Activated CD4-positive, alpha-beta T cell treated with anti-CD3 and anti-CD28 coated beads, Interleukin-2, amount 10 ng/mL, durations not matched to agents 24 days and 14 days (primary cell): ENCODE data around the gene CCL4L2. TPM values are rescaled to one million over a fixed set of nuclear protein-coding genes. Genes with fewer than 3 reads are reported as not detected.
"Not testable (repeated sequence)": the region's sequence is repeated elsewhere in the genome, so short reads cannot be mapped to it uniquely, and the experiment has no call there.

Experiments
- DNase-seq: peaks from one replicate; pipeline ENCODE4 v3.0.0; 2022
- H3K27ac Mint-ChIP-seq: one replicate; pipeline ENCODE4 v1.8.0; 2022; ENCODE audit warnings: mild to moderate bottlenecking, mixed read lengths
- H3K27me3 Mint-ChIP-seq: one replicate; pipeline ENCODE4 v1.8.0; 2022; ENCODE audit warnings: mixed read lengths
- H3K36me3 Mint-ChIP-seq: one replicate; pipeline ENCODE4 v1.8.0; 2022; ENCODE audit warnings: low read depth, mild to moderate bottlenecking, mixed read lengths
- H3K4me1 Mint-ChIP-seq: one replicate; pipeline ENCODE4 v1.8.0; 2021; ENCODE audit warnings: mixed read lengths
- H3K4me3 Mint-ChIP-seq: one replicate; pipeline ENCODE4 v1.8.0; 2022; ENCODE audit warnings: mild to moderate bottlenecking, moderate library complexity, mixed read lengths
- H3K9me3 Mint-ChIP-seq: one replicate; pipeline ENCODE4 v1.8.0; 2021; ENCODE audit warnings: mixed read lengths
- intact Hi-C: fragments of 100-400 bp; cut with micrococcal nuclease; formaldehyde crosslinking; loops from one replicate; pipeline ENCODE4 v1.15.1; 2023
- total RNA-seq: library from RNA; stranded (reverse); gene quantifications from 2 replicates; pipeline ENCODE4 v1.2.3, GENCODE V29; 2022

The CCL4L2 gene
- total RNA-seq, 1 donor from 2014 or later, result 11.9 TPM

- Mint-ChIP-seq H3K36me3 (no peaks in the 10 kb centered on the region), H3K4me1 (peaks cover 12% of the 10 kb centered on the region), H3K9me3 (no peaks in the 10 kb centered on the region), H3K27me3 (peaks cover 25% of the 10 kb centered on the region), H3K4me3 (no peak overlapping the region), H3K27ac (no peak overlapping the region)
- intact Hi-C loops, result no loop called here
- no peak for DNase-seq
Observed at GRCh38 chr17:36205637-36206485, 5.0 kb upstream of the CCL4L2 start.

DNA sequence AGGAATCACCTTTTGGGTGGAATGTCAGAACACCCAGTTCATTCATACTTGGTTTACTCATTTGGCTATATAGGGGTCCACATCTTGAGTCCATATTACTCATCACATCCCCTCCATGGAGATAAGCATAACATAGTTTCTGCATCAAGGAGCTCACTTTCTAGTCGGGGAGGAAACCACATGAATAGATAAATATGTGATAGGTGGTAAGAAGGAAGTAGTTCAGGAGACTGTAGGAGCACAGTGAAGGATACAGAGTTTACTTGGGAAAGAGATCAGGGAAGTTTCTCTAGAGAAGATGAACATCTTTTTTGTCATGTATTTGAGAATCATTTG is 4.4 kb upstream of the CCL4L2 start:
- peaks cover 25% of the 10 kb centered on the region for H3K27me3 Mint-ChIP-seq
- H3K9me3 Mint-ChIP-seq, H3K27ac Mint-ChIP-seq, DNase-seq, intact Hi-C loops, H3K36me3 Mint-ChIP-seq, H3K4me3 Mint-ChIP-seq: not testable (repeated sequence)
- peaks cover 13% of the 10 kb centered on the region for H3K4me1 Mint-ChIP-seq

GRCh38 chr17:36207383-36207782 is 3.5 kb upstream of the CCL4L2 start:
- H3K9me3 Mint-ChIP-seq, H3K36me3 Mint-ChIP-seq, H3K4me1 Mint-ChIP-seq, H3K4me3 Mint-ChIP-seq, H3K27ac Mint-ChIP-seq, intact Hi-C loops, DNase-seq: not testable (repeated sequence)
- peaks cover 27% of the 10 kb centered on the region for H3K27me3 Mint-ChIP-seq

DNA sequence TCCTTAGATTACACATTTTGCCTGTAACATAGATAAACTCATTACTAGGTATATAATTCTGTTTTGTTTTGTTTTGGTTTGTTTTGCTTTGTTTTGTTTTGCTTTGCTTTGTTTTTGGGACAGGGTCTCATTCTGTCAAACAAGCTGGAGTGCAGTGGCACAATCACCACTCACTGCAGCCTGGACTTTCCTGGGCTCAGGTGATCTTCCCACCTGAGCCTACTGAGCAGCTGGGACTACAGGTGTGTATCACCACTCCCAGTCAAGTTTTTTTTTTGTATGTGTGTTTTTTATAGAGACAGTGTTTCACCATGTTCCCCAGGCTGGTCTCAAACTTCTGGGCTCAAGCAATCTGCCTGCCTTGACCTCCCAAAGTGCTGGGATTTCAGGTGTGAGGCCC is 1.3 kb upstream of the CCL4L2 start:
- H3K27me3 Mint-ChIP-seq, result peaks cover 34% of the 10 kb centered on the region
- no peaks in the 10 kb centered on the region for H3K9me3 Mint-ChIP-seq
- H3K36me3 Mint-ChIP-seq, result no peaks in the 10 kb centered on the region
- intact Hi-C loops, result no loop called here
- H3K27ac Mint-ChIP-seq, result no peak overlapping the region
- peaks cover 5% of the 10 kb centered on the region for H3K4me1 Mint-ChIP-seq
- H3K4me3 Mint-ChIP-seq, result no peak overlapping the region
- no peak for DNase-seq

DNA sequence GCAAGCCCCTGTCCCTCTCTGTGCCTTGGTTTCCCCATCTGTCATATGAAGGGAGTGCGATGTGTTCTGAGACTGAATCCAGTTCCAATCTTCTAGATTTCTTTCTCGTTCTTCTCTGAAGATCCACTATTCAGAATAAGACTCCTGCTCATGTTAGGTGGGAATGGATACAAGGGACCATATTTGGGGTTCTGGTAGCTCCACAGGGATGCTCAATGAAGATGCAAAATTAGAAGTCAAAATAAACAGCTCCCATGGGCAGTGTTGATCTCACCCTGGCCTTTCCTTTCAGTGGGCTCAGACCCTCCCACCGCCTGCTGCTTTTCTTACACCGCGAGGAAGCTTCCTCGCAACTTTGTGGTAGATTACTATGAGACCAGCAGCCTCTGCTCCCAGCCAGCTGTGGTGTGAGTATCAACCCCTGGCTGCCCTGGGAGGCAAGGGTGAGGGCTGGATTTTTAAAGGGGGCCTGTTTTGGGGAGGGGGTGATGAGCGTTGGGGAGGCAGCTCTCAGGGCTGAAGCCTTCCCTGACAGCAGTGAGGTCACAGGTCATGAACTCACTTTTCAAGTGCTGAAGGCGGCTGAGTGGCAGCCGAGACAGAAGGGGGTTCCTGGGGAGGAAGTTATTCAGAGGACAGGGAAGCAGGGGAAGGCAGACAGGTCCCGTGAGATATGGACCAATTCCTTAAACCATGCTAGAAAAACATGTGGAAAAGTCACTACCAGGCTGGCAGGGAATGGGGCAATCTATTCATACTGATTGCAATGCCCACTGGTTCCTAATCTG is 815 bp downstream of the CCL4L2 start:
- H3K4me1 Mint-ChIP-seq, DNase-seq, H3K4me3 Mint-ChIP-seq, H3K36me3 Mint-ChIP-seq, H3K27ac Mint-ChIP-seq, intact Hi-C loops, H3K9me3 Mint-ChIP-seq: not testable (repeated sequence)
- H3K27me3 Mint-ChIP-seq, result peaks cover 28% of the 10 kb centered on the region

GRCh38 chr17:36212272-36212605 is 1.4 kb downstream of the CCL4L2 start:
- DNase-seq, result no peak
- H3K9me3 Mint-ChIP-seq, result no peaks in the 10 kb centered on the region
- no peaks in the 10 kb centered on the region for H3K36me3 Mint-ChIP-seq
- no peak overlapping the region for H3K4me3 Mint-ChIP-seq
- H3K27ac Mint-ChIP-seq, result no peak overlapping the region
- H3K27me3 Mint-ChIP-seq, result peaks cover 22% of the 10 kb centered on the region
- H3K4me1 Mint-ChIP-seq, result peaks cover 2% of the 10 kb centered on the region
- intact Hi-C loops, result no loop called here

DNA sequence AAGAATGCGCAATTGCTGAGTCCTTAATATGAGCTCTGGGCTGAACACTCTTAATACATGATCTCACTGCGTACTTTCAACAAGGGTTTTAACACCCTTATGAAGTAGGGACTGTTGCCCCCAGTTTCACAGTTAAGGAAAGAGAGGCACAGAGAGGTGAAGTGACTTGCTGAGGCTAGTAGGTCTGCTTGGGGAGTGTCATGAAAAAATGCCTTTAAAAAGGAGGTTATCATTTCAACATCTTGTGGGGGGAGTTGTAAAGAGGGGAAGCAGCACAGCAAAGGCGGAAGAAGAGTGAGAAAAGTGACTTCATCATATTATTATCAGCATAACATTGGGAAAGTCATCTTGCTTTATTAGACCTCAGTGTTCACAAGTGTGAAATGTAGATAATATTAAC is 2.1 kb downstream of the CCL4L2 start:
- H3K27me3 Mint-ChIP-seq, result peaks cover 20% of the 10 kb centered on the region
- H3K27ac Mint-ChIP-seq, result no peak overlapping the region
- H3K4me3 Mint-ChIP-seq, result no peak overlapping the region
- peaks cover 2% of the 10 kb centered on the region for H3K4me1 Mint-ChIP-seq
- H3K36me3 Mint-ChIP-seq, result no peaks in the 10 kb centered on the region
- H3K9me3 Mint-ChIP-seq, result no peaks in the 10 kb centered on the region
- intact Hi-C loops, result no loop called here
- no peak for DNase-seq

DNA sequence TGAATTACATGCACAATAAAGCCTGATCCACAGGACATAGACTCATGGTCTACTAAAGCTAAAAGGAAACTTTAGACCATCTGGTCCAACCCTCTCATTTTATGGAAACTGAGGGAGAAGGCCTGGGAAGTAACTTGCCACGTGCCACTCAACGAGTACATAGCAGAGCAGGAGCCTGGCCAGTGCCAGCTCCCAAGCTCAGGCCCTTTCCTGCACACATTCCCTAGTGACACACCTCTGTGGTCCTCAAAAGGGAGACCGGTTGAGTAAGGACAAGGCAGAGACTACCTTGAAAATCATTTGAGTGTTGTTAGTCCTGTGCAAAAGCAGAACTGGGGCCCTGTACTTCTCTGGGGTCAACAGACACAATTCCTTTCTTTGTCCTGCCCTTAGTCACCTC is 2.8 kb downstream of the CCL4L2 start:
- Mint-ChIP-seq H3K4me1 (peaks cover 2% of the 10 kb centered on the region), H3K27ac (no peak overlapping the region), H3K27me3 (peaks cover 20% of the 10 kb centered on the region), H3K4me3 (no peak overlapping the region), H3K9me3 (no peaks in the 10 kb centered on the region), H3K36me3 (no peaks in the 10 kb centered on the region)
- intact Hi-C loops, result no loop called here
- no peak for DNase-seq

DNA sequence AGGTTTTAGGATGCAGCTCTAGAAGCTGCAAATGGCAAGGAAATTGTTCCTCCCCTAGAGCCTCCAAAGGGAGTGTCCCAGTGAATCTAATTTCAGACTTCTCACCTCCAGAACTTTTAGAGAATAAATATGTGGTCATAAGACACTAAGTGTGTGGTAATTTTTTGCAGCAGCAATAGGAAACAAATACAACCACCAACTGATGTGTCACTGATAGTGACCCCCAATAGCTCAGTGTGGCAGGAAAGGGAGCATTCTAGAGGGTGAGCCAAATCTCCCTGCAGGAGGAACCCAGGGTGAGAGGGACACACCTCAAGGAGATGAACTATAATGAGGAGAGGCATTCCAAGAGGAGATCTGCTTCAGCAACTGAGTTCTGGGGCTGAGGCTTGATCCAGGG is 4.1 kb downstream of the CCL4L2 start:
- Mint-ChIP-seq H3K27ac (no peak overlapping the region), H3K27me3 (peaks cover 15% of the 10 kb centered on the region)

GRCh38 chr17:36215406-36216308 is 4.8 kb downstream of the CCL4L2 start:
- H3K4me3 Mint-ChIP-seq, H3K27ac Mint-ChIP-seq, H3K4me1 Mint-ChIP-seq, H3K36me3 Mint-ChIP-seq, intact Hi-C loops, H3K9me3 Mint-ChIP-seq: not testable (repeated sequence)
- H3K27me3 Mint-ChIP-seq, result peaks cover 13% of the 10 kb centered on the region
- DNase-seq, result peak; percentile 38

More for the DNA sequence above, 4.1 kb downstream of the CCL4L2 start:
- H3K9me3 Mint-ChIP-seq, result no peaks in the 10 kb centered on the region
- intact Hi-C loops, result no loop called here
- H3K4me1 Mint-ChIP-seq, result peaks cover 2% of the 10 kb centered on the region
- DNase-seq, result peak; percentile 49
- H3K4me3 Mint-ChIP-seq, result no peak overlapping the region
- H3K36me3 Mint-ChIP-seq, result no peaks in the 10 kb centered on the region

DNA sequence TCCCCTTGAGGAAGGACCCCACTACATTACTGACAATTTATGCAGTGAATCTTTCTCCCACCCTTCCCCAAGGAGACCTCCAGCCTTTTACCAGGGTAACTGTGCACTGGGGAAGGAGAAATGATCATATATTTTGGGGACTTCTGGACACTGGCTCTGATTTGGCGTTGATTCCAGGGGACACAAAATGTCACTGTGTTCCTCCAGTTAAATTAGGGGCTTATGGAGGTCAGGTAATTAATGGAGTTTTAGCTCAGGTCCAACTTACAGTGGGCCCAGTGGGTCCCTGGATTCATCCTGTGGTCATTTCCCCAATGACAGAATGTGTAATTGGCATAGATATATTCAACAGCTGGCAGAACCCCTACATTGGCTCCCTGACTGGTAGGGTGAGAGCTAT is 8.7 kb downstream of the CCL4L2 start:
- H3K36me3 Mint-ChIP-seq, H3K9me3 Mint-ChIP-seq, intact Hi-C loops, H3K27ac Mint-ChIP-seq, H3K27me3 Mint-ChIP-seq, H3K4me3 Mint-ChIP-seq, H3K4me1 Mint-ChIP-seq: not testable (repeated sequence)
- DNase-seq, result peak; percentile 26

DNA sequence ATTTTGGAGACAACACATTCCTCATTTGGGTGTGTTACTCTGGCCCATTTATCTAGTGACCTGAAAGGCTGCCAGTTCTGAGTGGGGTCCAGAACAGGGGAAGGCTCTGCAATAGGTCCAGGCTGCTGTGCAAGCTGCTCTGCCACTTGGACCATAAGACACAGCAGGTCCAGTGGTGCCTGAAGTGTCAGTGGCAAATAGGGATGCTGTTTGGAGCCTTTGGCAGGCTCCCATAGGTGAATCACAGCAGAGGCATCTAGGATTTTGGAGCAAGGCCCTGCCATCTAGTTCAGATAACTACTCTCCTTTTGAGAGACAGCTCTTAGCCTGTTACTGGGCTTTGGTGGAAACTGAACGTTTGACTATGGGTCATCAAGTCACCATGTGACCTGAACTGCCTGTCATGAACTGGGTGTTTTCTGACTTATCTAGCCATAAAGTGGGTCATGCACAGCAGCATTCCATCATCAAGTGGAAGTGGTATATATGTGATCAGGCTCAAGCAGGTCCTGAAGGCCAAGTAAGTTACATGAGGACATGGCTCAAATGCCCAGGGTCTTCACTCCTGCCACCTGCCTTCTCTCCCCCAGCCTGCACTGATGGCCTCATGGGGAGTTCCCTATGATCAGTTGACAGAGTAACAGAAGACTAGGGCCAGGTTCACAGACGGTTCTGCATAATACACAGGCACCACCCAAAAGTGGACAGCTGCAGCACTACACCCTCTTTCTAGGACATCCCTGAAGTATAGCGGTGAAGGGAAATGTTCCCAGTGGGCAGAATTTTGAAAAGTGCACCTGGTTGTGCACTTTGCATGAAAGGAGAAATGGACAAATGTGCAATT is 10.1 kb downstream of the CCL4L2 start:
- H3K27ac Mint-ChIP-seq, H3K4me3 Mint-ChIP-seq, H3K36me3 Mint-ChIP-seq, H3K4me1 Mint-ChIP-seq, H3K9me3 Mint-ChIP-seq, H3K27me3 Mint-ChIP-seq, intact Hi-C loops: not testable (repeated sequence)
- DNase-seq, result peak; percentile 40

- peak; percentile 37 for DNase-seq
- H3K36me3 Mint-ChIP-seq, H3K4me3 Mint-ChIP-seq, H3K27me3 Mint-ChIP-seq, intact Hi-C loops, H3K9me3 Mint-ChIP-seq, H3K27ac Mint-ChIP-seq, H3K4me1 Mint-ChIP-seq: not testable (repeated sequence)
Observed at GRCh38 chr17:36221581-36222100, 10.8 kb downstream of the CCL4L2 start.
